GM12873 (cell line): ENCODE measurements around the gene PACRG.

ENCODE experiments used
- CTCF ChIP-seq: IDR thresholded peaks from 2 replicates; pipeline ENCODE4 v1.5.1; 2012; ENCODE audit warnings: low read depth, mild to moderate bottlenecking, moderate library complexity, low read length, control low read depth; ENCODE audit not compliant: insufficient read depth; ENCODE audit errors: missing control alignments

The PACRG gene

GRCh38 chr6:163264662-163265035 is 536.9 kb downstream of the PACRG start:
- no peak for TF ChIP-seq CTCF

- no peak for TF ChIP-seq CTCF
These were observed 553.9 kb downstream of the PACRG start for GRCh38 chr6:163281634-163282033.

DNA sequence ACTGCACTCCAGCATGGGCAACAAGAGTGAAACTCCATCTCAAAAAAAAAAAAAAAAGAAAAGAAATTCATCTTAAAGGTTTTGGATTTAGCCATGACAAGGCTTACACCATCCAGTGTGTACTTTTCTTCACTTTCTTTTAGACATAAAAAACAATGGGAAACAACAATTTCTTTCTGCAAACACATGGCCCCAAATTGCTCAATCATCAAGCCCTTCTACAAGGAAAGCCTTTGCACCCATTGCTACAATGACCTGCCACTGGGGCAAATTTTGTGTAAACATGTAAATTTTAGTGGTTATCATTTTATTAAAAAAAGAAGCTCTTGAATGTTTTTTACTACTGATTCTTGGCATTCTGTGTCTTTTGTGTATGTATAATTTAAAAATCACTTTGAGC is 554.9 kb downstream of the PACRG start:
- TF ChIP-seq CTCF: no peak

DNA sequence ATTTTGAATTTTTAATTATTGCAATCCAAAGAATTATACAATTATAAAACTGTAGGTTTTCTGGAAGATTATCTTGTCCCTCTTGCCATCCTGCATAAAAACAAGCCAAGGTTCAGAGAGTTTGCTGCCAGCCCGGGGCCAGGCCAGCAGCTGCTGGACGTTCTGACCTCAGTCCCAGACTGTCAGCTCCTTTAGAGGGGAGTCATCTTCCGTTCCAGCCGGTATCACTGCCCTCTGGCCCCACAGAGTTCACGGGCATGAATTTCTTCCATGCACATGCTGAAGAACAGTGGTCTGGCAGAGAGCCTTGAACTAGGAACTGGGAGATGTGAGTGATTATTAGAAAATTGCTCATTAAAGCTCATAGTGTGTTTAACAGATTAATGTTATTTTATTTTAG is 556.4 kb downstream of the PACRG start:
- TF ChIP-seq CTCF: no peak

GRCh38 chr6:163285691-163286090 is 557.9 kb downstream of the PACRG start:
- no peak for TF ChIP-seq CTCF

DNA sequence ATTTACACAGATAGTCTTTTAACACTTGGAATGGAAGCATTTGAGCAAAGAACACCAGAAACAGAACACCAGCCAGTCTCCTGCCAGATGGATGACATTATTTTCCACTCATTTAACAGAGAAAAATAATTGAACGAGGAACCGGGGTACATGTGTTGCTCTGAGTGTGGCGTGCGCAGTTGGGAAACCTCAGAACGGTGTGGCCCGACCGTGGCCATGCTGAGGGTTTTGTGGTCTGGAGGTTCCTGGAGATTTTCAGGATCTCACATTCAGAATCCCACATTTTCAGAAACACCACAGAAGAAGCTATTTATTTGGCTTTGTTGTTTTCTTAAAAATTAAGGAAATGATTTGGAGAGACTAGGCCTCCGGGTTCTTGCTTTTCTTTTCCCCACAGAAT is 559.9 kb downstream of the PACRG start:
- TF ChIP-seq CTCF: no peak

GRCh38 chr6:163288066-163288465 is 560.3 kb downstream of the PACRG start:
- TF ChIP-seq CTCF: no peak

GRCh38 chr6:163288915-163289314 is 561.1 kb downstream of the PACRG start:
- TF ChIP-seq CTCF: no peak
